Cardiac fibroblast (primary cell): Measurements from ENCODE around the gene TMEM208.

Source experiments
- DNase-seq, 2 donors: peaks; one replicate each; pipeline versions ENCODE4 v3.0.0 to v3.0.0-alpha.2; 2010; ENCODE audit warnings: low read depth in 2 of 2
- H3K4me3 ChIP-seq, 2 donors: replicated peaks in 1 of 2; 1 replicate in 1 of 2; 2 replicates in 1 of 2; pipeline ENCODE4 v1.5.1; 2011; ENCODE audit warnings: low read depth in 2 of 2, low read length in 2 of 2, mild to moderate bottlenecking in 2 of 2, moderate library complexity in 1 of 2
- TF ChIP-seq, protein P1 (sequence below): IDR thresholded peaks from one replicate; pipeline ENCODE4 v1.5.1; 2011; ENCODE audit warnings: low read depth, mild to moderate bottlenecking, low read length, inconsistent platforms

TMEM208 gene

GRCh38 chr16:67187175-67187890 is 39.6 kb upstream of the TMEM208 start:
- no peak overlapping the region for H3K4me3 ChIP-seq
- TF ChIP-seq, protein P1, sequence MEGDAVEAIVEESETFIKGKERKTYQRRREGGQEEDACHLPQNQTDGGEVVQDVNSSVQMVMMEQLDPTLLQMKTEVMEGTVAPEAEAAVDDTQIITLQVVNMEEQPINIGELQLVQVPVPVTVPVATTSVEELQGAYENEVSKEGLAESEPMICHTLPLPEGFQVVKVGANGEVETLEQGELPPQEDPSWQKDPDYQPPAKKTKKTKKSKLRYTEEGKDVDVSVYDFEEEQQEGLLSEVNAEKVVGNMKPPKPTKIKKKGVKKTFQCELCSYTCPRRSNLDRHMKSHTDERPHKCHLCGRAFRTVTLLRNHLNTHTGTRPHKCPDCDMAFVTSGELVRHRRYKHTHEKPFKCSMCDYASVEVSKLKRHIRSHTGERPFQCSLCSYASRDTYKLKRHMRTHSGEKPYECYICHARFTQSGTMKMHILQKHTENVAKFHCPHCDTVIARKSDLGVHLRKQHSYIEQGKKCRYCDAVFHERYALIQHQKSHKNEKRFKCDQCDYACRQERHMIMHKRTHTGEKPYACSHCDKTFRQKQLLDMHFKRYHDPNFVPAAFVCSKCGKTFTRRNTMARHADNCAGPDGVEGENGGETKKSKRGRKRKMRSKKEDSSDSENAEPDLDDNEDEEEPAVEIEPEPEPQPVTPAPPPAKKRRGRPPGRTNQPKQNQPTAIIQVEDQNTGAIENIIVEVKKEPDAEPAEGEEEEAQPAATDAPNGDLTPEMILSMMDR: no peak
- no peak for DNase-seq

DNA sequence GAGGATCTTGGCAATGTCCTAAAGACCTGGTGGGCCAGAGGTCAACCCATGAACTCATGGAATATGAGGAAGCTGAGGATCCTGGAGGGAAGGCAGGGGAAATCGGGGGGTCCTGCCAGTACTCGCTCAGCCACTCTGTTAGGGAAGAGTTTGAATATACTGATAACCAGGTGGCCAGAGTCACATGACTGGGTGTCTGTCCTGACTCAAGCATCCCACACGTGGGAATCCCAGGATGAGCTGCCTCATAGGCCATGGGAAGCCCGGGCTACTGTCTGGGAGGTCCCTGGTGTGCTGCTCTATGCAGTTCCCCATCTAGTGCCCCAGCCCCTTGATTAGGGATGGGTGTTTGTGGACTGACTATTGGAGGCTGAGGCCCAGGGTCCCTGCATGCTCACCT is 38.6 kb upstream of the TMEM208 start:
- TF ChIP-seq, protein P1: no peak
- DNase-seq: no peak
- no peak overlapping the region for H3K4me3 ChIP-seq

DNA sequence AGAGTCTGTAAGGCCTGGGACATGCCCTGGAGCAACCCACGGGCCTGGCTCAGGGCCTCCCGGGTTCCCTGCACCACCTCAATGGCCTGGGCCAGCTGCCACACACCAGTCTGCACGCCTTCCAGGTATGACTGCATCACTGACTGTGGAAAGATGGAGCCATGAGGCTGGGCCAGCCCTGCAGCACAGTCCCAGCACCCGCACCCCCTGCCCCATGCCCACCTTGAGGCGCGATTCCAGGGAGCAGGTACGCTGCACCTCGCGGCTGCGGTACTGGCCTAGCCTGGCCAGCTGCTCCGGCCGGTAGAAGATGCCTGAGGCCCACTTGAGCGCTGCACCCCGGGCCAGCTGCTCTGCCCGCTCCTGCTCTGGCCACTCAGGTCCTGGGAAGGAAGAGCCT is 38.1 kb upstream of the TMEM208 start:
- H3K4me3 ChIP-seq: no peak overlapping the region

DNA sequence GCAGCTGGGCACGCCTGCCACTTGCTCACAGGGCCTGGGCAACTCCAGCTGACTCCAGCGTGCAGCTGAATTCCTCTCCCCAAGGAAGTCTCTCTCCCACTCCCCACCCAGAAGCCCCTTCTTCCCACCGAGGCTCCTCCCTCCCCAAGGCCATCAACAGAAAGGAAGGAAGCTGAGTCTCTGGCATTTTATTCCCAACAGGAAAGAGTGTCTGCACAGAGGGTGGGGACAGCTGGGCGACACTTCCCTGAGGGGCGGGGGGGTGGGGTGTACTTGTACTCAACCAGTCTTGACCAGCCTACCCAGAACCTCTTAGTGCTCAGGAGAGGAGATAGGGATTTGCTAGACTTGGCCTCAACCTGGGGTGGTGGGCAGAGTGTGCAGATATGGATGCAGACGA is 36.9 kb upstream of the TMEM208 start, which contains the start of gene EXOC3L1:
Gene EXOC3L1, minus strand, starts transcription at position 96 of the 400 bp plus-strand sequence. CDS start 460 bp downstream, outside the sequence.
- DNase-seq: no peak
- TF ChIP-seq, protein P1: no peak
- no peak within 1 kb of the TSS for H3K4me3 ChIP-seq

More for the DNA sequence above, 38.1 kb upstream of the TMEM208 start:
- DNase-seq: no peak
- TF ChIP-seq, protein P1: no peak

GRCh38 chr16:67190448-67191399 is 36.2 kb upstream of the TMEM208 start:
- TF ChIP-seq, protein P1: no peak
- no peak for DNase-seq
- no peak overlapping the region for H3K4me3 ChIP-seq

GRCh38 chr16:67191411-67191994 is 35.4 kb upstream of the TMEM208 start:
- peak overlapping the region; percentile 14 to 98 for H3K4me3 ChIP-seq
- TF ChIP-seq, protein P1: no peak
- no peak for DNase-seq
